ENCODE data around the gene SF3B4.

Gene SF3B4

DNA sequence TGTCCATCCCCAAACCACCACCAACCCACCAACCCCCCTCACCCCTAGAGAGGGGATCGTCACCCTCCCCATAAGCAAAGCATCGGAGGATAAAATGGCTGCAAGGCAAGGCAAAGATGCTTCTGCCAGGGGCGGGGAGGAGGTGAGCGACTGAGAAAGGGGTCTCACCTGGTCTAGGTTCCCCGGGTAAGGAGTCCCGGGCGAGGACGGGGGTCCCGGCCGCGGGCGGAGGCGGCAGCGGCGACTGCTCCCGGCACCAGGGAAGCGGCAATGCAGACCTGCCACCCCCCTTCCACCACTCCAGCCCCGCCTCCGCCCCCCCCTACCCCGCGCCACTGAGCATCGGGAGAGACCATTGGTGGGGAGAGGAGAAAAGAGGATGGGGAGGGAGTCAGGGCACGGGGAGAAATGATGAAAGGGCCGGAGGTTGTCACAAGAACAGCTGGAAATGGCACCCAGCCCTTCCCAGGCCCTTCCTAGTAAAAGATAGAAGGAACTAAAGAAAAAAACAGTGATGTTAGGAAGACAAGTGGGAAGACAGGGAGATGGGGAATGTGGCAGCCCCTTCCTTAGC lies 9.9 kb downstream of the SF3B4 start, which contains the start of gene SV2A:
TSS of gene SV2A (minus strand) at position 274 of the 574 bp plus-strand sequence. CDS start 4,004 bp downstream, outside the sequence.
- TF ChIP-seq ZNF565 (CRISPR knock-in tag; conservative IDR thresholded peaks at IDR 0.05; ENCODE audit: low read depth) (no peak), SNAI2 (CRISPR knock-in tag; IDR thresholded peaks at IDR 0.05) (no peak), ISL1 (CRISPR knock-in tag; IDR thresholded peaks at IDR 0.05) (no peak), ZFP3 (CRISPR knock-in tag; IDR thresholded peaks at IDR 0.05) (no peak), CSRNP3 (CRISPR knock-in tag; IDR thresholded peaks at IDR 0.05) (no peak), ZNF8 (CRISPR knock-in tag; IDR thresholded peaks at IDR 0.05) (no peak)
- TF ChIP-seq, protein P1, sequence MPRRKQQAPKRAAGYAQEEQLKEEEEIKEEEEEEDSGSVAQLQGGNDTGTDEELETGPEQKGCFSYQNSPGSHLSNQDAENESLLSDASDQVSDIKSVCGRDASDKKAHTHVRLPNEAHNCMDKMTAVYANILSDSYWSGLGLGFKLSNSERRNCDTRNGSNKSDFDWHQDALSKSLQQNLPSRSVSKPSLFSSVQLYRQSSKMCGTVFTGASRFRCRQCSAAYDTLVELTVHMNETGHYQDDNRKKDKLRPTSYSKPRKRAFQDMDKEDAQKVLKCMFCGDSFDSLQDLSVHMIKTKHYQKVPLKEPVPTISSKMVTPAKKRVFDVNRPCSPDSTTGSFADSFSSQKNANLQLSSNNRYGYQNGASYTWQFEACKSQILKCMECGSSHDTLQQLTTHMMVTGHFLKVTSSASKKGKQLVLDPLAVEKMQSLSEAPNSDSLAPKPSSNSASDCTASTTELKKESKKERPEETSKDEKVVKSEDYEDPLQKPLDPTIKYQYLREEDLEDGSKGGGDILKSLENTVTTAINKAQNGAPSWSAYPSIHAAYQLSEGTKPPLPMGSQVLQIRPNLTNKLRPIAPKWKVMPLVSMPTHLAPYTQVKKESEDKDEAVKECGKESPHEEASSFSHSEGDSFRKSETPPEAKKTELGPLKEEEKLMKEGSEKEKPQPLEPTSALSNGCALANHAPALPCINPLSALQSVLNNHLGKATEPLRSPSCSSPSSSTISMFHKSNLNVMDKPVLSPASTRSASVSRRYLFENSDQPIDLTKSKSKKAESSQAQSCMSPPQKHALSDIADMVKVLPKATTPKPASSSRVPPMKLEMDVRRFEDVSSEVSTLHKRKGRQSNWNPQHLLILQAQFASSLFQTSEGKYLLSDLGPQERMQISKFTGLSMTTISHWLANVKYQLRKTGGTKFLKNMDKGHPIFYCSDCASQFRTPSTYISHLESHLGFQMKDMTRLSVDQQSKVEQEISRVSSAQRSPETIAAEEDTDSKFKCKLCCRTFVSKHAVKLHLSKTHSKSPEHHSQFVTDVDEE (CRISPR knock-in tag; IDR thresholded peaks at IDR 0.05): no peak
- peak; percentile 91 for ATAC-seq

DNA sequence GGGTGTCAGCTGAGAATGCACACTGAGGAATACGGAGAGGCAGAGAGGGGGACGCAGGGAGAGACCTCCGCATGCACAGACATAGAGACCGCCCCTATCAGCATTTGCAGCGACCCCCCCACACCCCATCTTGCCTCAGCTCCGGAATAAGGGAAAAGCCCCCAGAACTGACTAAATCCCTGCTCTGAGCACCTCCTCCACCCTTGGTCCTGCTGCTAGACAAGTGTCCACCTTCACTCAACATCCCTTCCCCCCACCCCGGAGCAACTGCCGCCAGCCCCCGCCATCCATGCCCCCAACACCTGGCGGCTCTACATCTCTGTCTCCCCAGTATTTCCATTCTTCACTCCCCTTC lies 10.7 kb downstream of the SF3B4 start:
- no peak; the same call in 2 of the 3 replicates for ATAC-seq

GRCh38 chr1:149916193-149916897 lies 11.3 kb downstream of the SF3B4 start:
- no peak for TF ChIP-seq ZNF565 (CRISPR knock-in tag; conservative IDR thresholded peaks at IDR 0.05; ENCODE audit: low read depth)
- ATAC-seq: no peak

More for the DNA sequence above, 10.7 kb downstream of the SF3B4 start:
- TF ChIP-seq ZNF565 (CRISPR knock-in tag; conservative IDR thresholded peaks at IDR 0.05; ENCODE audit: low read depth): no peak
- no peak for TF ChIP-seq ISL1 (CRISPR knock-in tag; IDR thresholded peaks at IDR 0.05)
- TF ChIP-seq BACH2 (CRISPR knock-in tag; IDR thresholded peaks at IDR 0.05; ENCODE audit: borderline replicate concordance): no peak

GRCh38 chr1:149915429-149916192 lies 12.0 kb downstream of the SF3B4 start:
- no peak for TF ChIP-seq PPARA (CRISPR knock-in tag; IDR thresholded peaks at IDR 0.05; ENCODE audit: borderline replicate concordance)
- no peak for TF ChIP-seq ZNF70 (CRISPR knock-in tag; IDR thresholded peaks at IDR 0.05)
- ATAC-seq: no peak

DNA sequence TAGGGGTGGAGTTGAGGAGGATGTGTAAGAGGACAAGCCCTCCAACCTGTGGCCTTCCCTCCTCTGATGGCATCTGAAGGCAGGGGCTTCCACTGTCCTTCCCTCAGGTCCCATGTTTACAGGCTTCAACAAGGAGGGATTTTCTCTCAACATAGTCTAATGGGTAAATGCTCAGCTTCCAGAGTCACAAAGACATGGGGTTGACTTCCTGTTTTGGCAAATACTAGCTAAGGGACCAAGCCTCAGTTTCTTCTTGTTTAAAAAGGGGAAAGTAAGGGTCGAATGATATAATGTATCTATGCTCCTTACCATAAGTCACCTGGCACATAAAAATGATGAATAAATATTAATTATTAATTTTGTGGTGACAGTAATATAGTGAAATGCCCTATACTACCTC lies 13.1 kb downstream of the SF3B4 start:
- no peak for TF ChIP-seq TOX (CRISPR knock-in tag; IDR thresholded peaks at IDR 0.05; ENCODE audit: borderline replicate concordance)
- TF ChIP-seq PATZ1 (CRISPR knock-in tag; IDR thresholded peaks at IDR 0.05; ENCODE audit: borderline replicate concordance): no peak
- TF ChIP-seq ISL1 (CRISPR knock-in tag; IDR thresholded peaks at IDR 0.05): no peak
- TF ChIP-seq ZNF8 (CRISPR knock-in tag; IDR thresholded peaks at IDR 0.05): no peak
- TF ChIP-seq ZFP3 (CRISPR knock-in tag; IDR thresholded peaks at IDR 0.05): no peak
- no peak for TF ChIP-seq PPARA (CRISPR knock-in tag; IDR thresholded peaks at IDR 0.05; ENCODE audit: borderline replicate concordance)
- TF ChIP-seq ZNF565 (CRISPR knock-in tag; conservative IDR thresholded peaks at IDR 0.05; ENCODE audit: low read depth): no peak
- ATAC-seq: no peak

- ATAC-seq: no peak
- no peak for TF ChIP-seq OSR1 (CRISPR knock-in tag; IDR thresholded peaks at IDR 0.05)
- TF ChIP-seq ESRRG (CRISPR knock-in tag; IDR thresholded peaks at IDR 0.05): no peak
- no peak for TF ChIP-seq CSRNP3 (CRISPR knock-in tag; IDR thresholded peaks at IDR 0.05)
- TF ChIP-seq POU6F1 (CRISPR knock-in tag; IDR thresholded peaks at IDR 0.05; ENCODE audit: borderline replicate concordance, low read depth): no peak
- no peak for TF ChIP-seq ZNF70 (CRISPR knock-in tag; IDR thresholded peaks at IDR 0.05)
- no peak for TF ChIP-seq ZFP30 (CRISPR knock-in tag; IDR thresholded peaks at IDR 0.05)
- no peak for TF ChIP-seq ZNF8 (CRISPR knock-in tag; IDR thresholded peaks at IDR 0.05)
- no peak for TF ChIP-seq RARB (CRISPR knock-in tag; IDR thresholded peaks at IDR 0.05)
- no peak for TF ChIP-seq BACH2 (CRISPR knock-in tag; IDR thresholded peaks at IDR 0.05; ENCODE audit: borderline replicate concordance)
- no peak for TF ChIP-seq ISL1 (CRISPR knock-in tag; IDR thresholded peaks at IDR 0.05)
These were observed 21.0 kb downstream of the SF3B4 start for GRCh38 chr1:149906570-149907075.

Measured in SK-N-SH treated with all-trans-retinoic acid at 6 μM for 48 hours (cell line).